Activated CD4-positive, alpha-beta T cell treated with anti-CD3 and anti-CD28 coated beads, Interleukin-2, amount 10 ng/mL, durations not matched to agents 7 days and 5 days (primary cell): ENCODE measurements around the gene ZNF365. TPM values are rescaled to one million over a fixed set of nuclear protein-coding genes. Genes with fewer than 3 reads are reported as not detected.
"Not testable (repeated sequence)": the region's sequence is repeated elsewhere in the genome, so short reads cannot be mapped to it uniquely, and the experiment has no call there.

Experiments used
- CTCF ChIA-PET: fragments of 350-600 bp; sonication (Branson Sonifier 250); formaldehyde crosslinking; loops from one replicate; lab custom pipeline; 2021; ENCODE audit warnings: antibody characterized with exemption; lab: Charles Lee
- POLR2A ChIA-PET: fragments of 350-600 bp; sonication (Branson Sonifier 250); formaldehyde crosslinking; loops from one replicate; lab custom pipeline; 2021; ENCODE audit warnings: antibody characterized with exemption; lab: Charles Lee
- DNase-seq: peaks from one replicate; pipeline ENCODE4 v3.0.0-alpha.2; 2020
- H3K27ac Mint-ChIP-seq: one replicate; pipeline ENCODE4 v1.8.0; 2021; ENCODE audit warnings: mild to moderate bottlenecking, moderate library complexity, mixed read lengths
- H3K27me3 Mint-ChIP-seq: one replicate; pipeline ENCODE4 v1.8.0; 2021; ENCODE audit warnings: mixed read lengths
- H3K36me3 Mint-ChIP-seq: one replicate; pipeline ENCODE4 v1.8.0; 2021; ENCODE audit warnings: low read depth, mixed read lengths
- H3K4me1 Mint-ChIP-seq: one replicate; pipeline ENCODE4 v1.8.0; 2021; ENCODE audit warnings: mixed read lengths
- H3K4me3 Mint-ChIP-seq: one replicate; pipeline ENCODE4 v1.8.0; 2021; ENCODE audit warnings: mild to moderate bottlenecking, moderate library complexity, mixed read lengths
- H3K9me3 Mint-ChIP-seq: one replicate; pipeline ENCODE4 v1.8.0; 2021; ENCODE audit warnings: mixed read lengths
- total RNA-seq, 2 experiments: library from RNA; stranded (reverse); gene quantifications; one replicate each; pipeline ENCODE4 v1.2.3, GENCODE V29; 2021

The ZNF365 gene
- total RNA-seq, 2 experiments from 2014 or later, result 0.04 TPM; not detected in 1

GRCh38 chr10:62402508-62402907 is 28.3 kb downstream of the ZNF365 start:
- no peak overlapping the region for H3K27ac Mint-ChIP-seq
- ChIA-PET POLR2A (no interaction called here), CTCF (no interaction called here)
- no peak overlapping the region for H3K4me3 Mint-ChIP-seq
- H3K27me3 Mint-ChIP-seq, result peaks cover 6% of the 10 kb centered on the region
- H3K9me3 Mint-ChIP-seq, result peaks cover 2% of the 10 kb centered on the region
- H3K4me1 Mint-ChIP-seq, result no peaks in the 10 kb centered on the region
- DNase-seq, result no peak
- H3K36me3 Mint-ChIP-seq, result no peaks in the 10 kb centered on the region

- CTCF ChIA-PET, H3K27ac Mint-ChIP-seq, H3K4me1 Mint-ChIP-seq, POLR2A ChIA-PET, H3K36me3 Mint-ChIP-seq, DNase-seq, H3K4me3 Mint-ChIP-seq: not testable (repeated sequence)
- peaks cover 32% of the 10 kb centered on the region for H3K9me3 Mint-ChIP-seq
- H3K27me3 Mint-ChIP-seq, result peaks cover 37% of the 10 kb centered on the region
These were observed 36.4 kb downstream of the ZNF365 start for GRCh38 chr10:62410528-62410927.

- POLR2A ChIA-PET, H3K4me1 Mint-ChIP-seq, H3K27ac Mint-ChIP-seq, CTCF ChIA-PET, DNase-seq, H3K36me3 Mint-ChIP-seq, H3K4me3 Mint-ChIP-seq: not testable (repeated sequence)
- peaks cover 41% of the 10 kb centered on the region for H3K27me3 Mint-ChIP-seq
- H3K9me3 Mint-ChIP-seq, result peaks cover 32% of the 10 kb centered on the region
These were observed 36.8 kb downstream of the ZNF365 start for GRCh38 chr10:62410934-62411333.

GRCh38 chr10:62413048-62413447 is 38.9 kb downstream of the ZNF365 start:
- ChIA-PET CTCF (interaction anchor here (0.6 kb wide), 1 partner anchor 678 kb away, joined by 6 read pairs; no protein-coding TSS in a partner anchor), POLR2A (no interaction called here)
- Mint-ChIP-seq H3K4me3 (no peak overlapping the region), H3K27me3 (peaks cover 54% of the 10 kb centered on the region), H3K9me3 (peaks cover 27% of the 10 kb centered on the region), H3K36me3 (no peaks in the 10 kb centered on the region), H3K27ac (no peak overlapping the region), H3K4me1 (no peaks in the 10 kb centered on the region)
- DNase-seq, result no peak

GRCh38 chr10:62413652-62414051 is 39.5 kb downstream of the ZNF365 start:
- Mint-ChIP-seq H3K4me1 (no peaks in the 10 kb centered on the region), H3K9me3 (peaks cover 21% of the 10 kb centered on the region), H3K4me3 (no peak overlapping the region), H3K27ac (no peak overlapping the region), H3K27me3 (peaks cover 51% of the 10 kb centered on the region), H3K36me3 (no peaks in the 10 kb centered on the region)
- CTCF ChIA-PET, result interaction anchor here (0.6 kb wide), 2 partner anchors 600 to 679 kb away, joined by 3 to 6 read pairs; no protein-coding TSS in a partner anchor
- no peak for DNase-seq
- POLR2A ChIA-PET, result no interaction called here

- no peak for DNase-seq
- ChIA-PET POLR2A (interaction anchor here (0.7 kb wide), 1 partner anchor 455 kb away, joined by 3 read pairs; no protein-coding TSS in a partner anchor), CTCF (interaction anchor here (0.6 kb wide), 1 partner anchor 600 kb away, joined by 3 read pairs; no protein-coding TSS in a partner anchor)
- Mint-ChIP-seq H3K4me1 (no peaks in the 10 kb centered on the region), H3K4me3 (no peak overlapping the region), H3K27me3 (peaks cover 47% of the 10 kb centered on the region), H3K36me3 (no peaks in the 10 kb centered on the region), H3K27ac (no peak overlapping the region), H3K9me3 (peaks cover 19% of the 10 kb centered on the region)
These were observed 40.2 kb downstream of the ZNF365 start for GRCh38 chr10:62414359-62414758.

GRCh38 chr10:62422068-62422590 is 48.0 kb downstream of the ZNF365 start:
- Mint-ChIP-seq H3K27ac (no peak overlapping the region), H3K27me3 (peaks cover 6% of the 10 kb centered on the region), H3K36me3 (no peaks in the 10 kb centered on the region), H3K4me3 (no peak overlapping the region), H3K4me1 (peaks cover 4% of the 10 kb centered on the region), H3K9me3 (peaks cover 4% of the 10 kb centered on the region)
- CTCF ChIA-PET, result interaction anchor here (0.5 kb wide), 1 partner anchor 671 kb away, joined by 3 read pairs; no protein-coding TSS in a partner anchor
- no peak for DNase-seq
- POLR2A ChIA-PET, result no interaction called here

- Mint-ChIP-seq H3K9me3 (peaks cover 11% of the 10 kb centered on the region), H3K27ac (no peak overlapping the region), H3K4me1 (peaks cover 4% of the 10 kb centered on the region), H3K4me3 (no peak overlapping the region), H3K36me3 (no peaks in the 10 kb centered on the region), H3K27me3 (no peaks in the 10 kb centered on the region)
- CTCF ChIA-PET, result interaction anchor here (1.4 kb wide), 1 partner anchor 14 kb away, joined by 4 read pairs; no protein-coding TSS in a partner anchor
- DNase-seq, result no peak
- POLR2A ChIA-PET, result no interaction called here
These were observed 49.9 kb downstream of the ZNF365 start for GRCh38 chr10:62424026-62424425.

GRCh38 chr10:62426086-62426485 is 51.9 kb downstream of the ZNF365 start:
- H3K9me3 Mint-ChIP-seq, result peaks cover 11% of the 10 kb centered on the region
- DNase-seq, result no peak
- no peaks in the 10 kb centered on the region for H3K27me3 Mint-ChIP-seq
- POLR2A ChIA-PET, result interaction anchor here (0.6 kb wide), 1 partner anchor 400 kb away, joined by 3 read pairs; no protein-coding TSS in a partner anchor
- CTCF ChIA-PET, result interaction anchor here (0.6 to 1.8 kb wide), 3 partner anchors 11 to 108 kb away, joined by 3 to 5 read pairs (median 3); no protein-coding TSS in a partner anchor
- no peaks in the 10 kb centered on the region for H3K36me3 Mint-ChIP-seq
- no peak overlapping the region for H3K27ac Mint-ChIP-seq
- H3K4me3 Mint-ChIP-seq, result no peak overlapping the region
- peaks cover 4% of the 10 kb centered on the region for H3K4me1 Mint-ChIP-seq

- no peaks in the 10 kb centered on the region for H3K36me3 Mint-ChIP-seq
- H3K4me1 Mint-ChIP-seq, result peaks cover 4% of the 10 kb centered on the region
- H3K27me3 Mint-ChIP-seq, result no peaks in the 10 kb centered on the region
- H3K4me3 Mint-ChIP-seq, result no peak overlapping the region
- CTCF ChIA-PET, result interaction anchor here (0.6 to 1.8 kb wide), 3 partner anchors 11 to 109 kb away, joined by 3 to 5 read pairs (median 3); no protein-coding TSS in a partner anchor
- POLR2A ChIA-PET, result no interaction called here
- peaks cover 11% of the 10 kb centered on the region for H3K9me3 Mint-ChIP-seq
- no peak for DNase-seq
- H3K27ac Mint-ChIP-seq, result no peak overlapping the region
These were observed 52.4 kb downstream of the ZNF365 start for GRCh38 chr10:62426600-62426999.

GRCh38 chr10:62430881-62431280 is 56.7 kb downstream of the ZNF365 start:
- Mint-ChIP-seq H3K4me3 (no peak overlapping the region), H3K9me3 (peaks cover 11% of the 10 kb centered on the region), H3K4me1 (peaks cover 13% of the 10 kb centered on the region), H3K27me3 (peaks cover 3% of the 10 kb centered on the region), H3K27ac (no peak overlapping the region), H3K36me3 (no peaks in the 10 kb centered on the region)
- CTCF ChIA-PET, result no interaction called here
- POLR2A ChIA-PET, result no interaction called here
- no peak for DNase-seq

- H3K27me3 Mint-ChIP-seq, result peaks cover 8% of the 10 kb centered on the region
- H3K9me3 Mint-ChIP-seq, result peaks cover 3% of the 10 kb centered on the region
- CTCF ChIA-PET, result interaction anchor here (1.1 kb wide), 1 partner anchor 13 kb away, joined by 3 read pairs; no protein-coding TSS in a partner anchor
- no peak overlapping the region for H3K4me3 Mint-ChIP-seq
- peaks cover 9% of the 10 kb centered on the region for H3K4me1 Mint-ChIP-seq
- no peak overlapping the region for H3K27ac Mint-ChIP-seq
- H3K36me3 Mint-ChIP-seq, result no peaks in the 10 kb centered on the region
- POLR2A ChIA-PET, result no interaction called here
- peak; percentile 15 for DNase-seq
These were observed 59.1 kb downstream of the ZNF365 start for GRCh38 chr10:62433181-62433692.

- POLR2A ChIA-PET, result no interaction called here
- Mint-ChIP-seq H3K9me3 (no peaks in the 10 kb centered on the region), H3K4me1 (peaks cover 9% of the 10 kb centered on the region), H3K27ac (no peak overlapping the region), H3K27me3 (peaks cover 10% of the 10 kb centered on the region), H3K4me3 (no peak overlapping the region), H3K36me3 (no peaks in the 10 kb centered on the region)
- DNase-seq, result no peak
- CTCF ChIA-PET, result interaction anchor here (1.1 kb wide), 1 partner anchor 14 kb away, joined by 3 read pairs; no protein-coding TSS in a partner anchor
These were observed 59.7 kb downstream of the ZNF365 start for GRCh38 chr10:62433901-62434300.
